H1 (cell line): ENCODE data around the gene OR2V2. TPM values are rescaled to one million over a fixed set of nuclear protein-coding genes. Genes with fewer than 3 reads are reported as not detected.
A peak's percentile ranks its signal among the peaks of the same experiment; 100 is the strongest.

ENCODE experiments used
- CTCF ChIA-PET: fragments of 300-600 bp; sonication (Branson Sonifier 250); formaldehyde crosslinking; loops from one replicate; lab custom pipeline; 2021; ENCODE audit not compliant: partially characterized antibody; lab: Charles Lee
- POLR2A ChIA-PET: fragments of 300-600 bp; sonication (Branson Sonifier 250); formaldehyde crosslinking; loops from one replicate; lab custom pipeline; 2021; ENCODE audit warnings: inconsistent platforms; ENCODE audit not compliant: partially characterized antibody; lab: Charles Lee
- DNase-seq, 2 experiments: peaks; one replicate each; pipeline versions ENCODE4 v3.0.0 to v3.0.0-alpha.2; 2010 to 2022; ENCODE audit warnings: low spot score in 2 of 2, low read depth in 1 of 2, mixed read lengths in 1 of 2
- FAIRE-seq: peaks from 2 replicates; lab custom pipeline; 2011; peaks lifted over from hg19 to GRCh38; lab: Jason Lieb, UNC
- H2AFZ ChIP-seq: 2 replicates; pipeline ENCODE4 v1.8.1; 2012; ENCODE audit warnings: low read length, inconsistent platforms
- H2AK5ac ChIP-seq: 2 replicates; pipeline ENCODE4 v1.6.1; 2013; ENCODE audit warnings: low read depth, low read length
- H2BK120ac ChIP-seq: replicated peaks from 2 replicates; pipeline ENCODE3; 2013; ENCODE audit warnings: low read depth, low read length, inconsistent platforms
- H2BK12ac ChIP-seq: 2 replicates; pipeline ENCODE4 v1.6.1; 2013; ENCODE audit warnings: low read depth, low read length
- H2BK15ac ChIP-seq: 2 replicates; pipeline ENCODE4 v1.6.1; 2013; ENCODE audit warnings: low read length
- H2BK20ac ChIP-seq: 2 replicates; pipeline ENCODE4 v1.6.1; 2013; ENCODE audit warnings: low read length
- H2BK5ac ChIP-seq: 2 replicates; pipeline ENCODE4 v1.6.1; 2013; ENCODE audit warnings: low read depth, low read length
- H3K14ac ChIP-seq: 2 replicates; pipeline ENCODE4 v1.6.1; 2013; ENCODE audit warnings: inconsistent platforms; ENCODE audit not compliant: insufficient read length
- H3K18ac ChIP-seq: 2 replicates; pipeline ENCODE4 v1.6.1; 2013; ENCODE audit warnings: low read length; ENCODE audit errors: extremely low read depth
- H3K23ac ChIP-seq: 2 replicates; pipeline ENCODE4 v1.6.1; 2013; ENCODE audit warnings: inconsistent platforms; ENCODE audit not compliant: insufficient read length
- H3K23me2 ChIP-seq: 2 replicates; pipeline ENCODE4 v1.6.1; 2013; ENCODE audit warnings: low read depth, low read length
- H3K27ac ChIP-seq: 2 replicates; pipeline ENCODE4 v1.6.1; 2011; ENCODE audit warnings: low read depth, low read length, inconsistent platforms
- H3K27me3 ChIP-seq, 4 experiments: replicated peaks in 1 of 4; 1 replicate in 1 of 4; 2 replicates in 3 of 4; pipeline versions ENCODE4 v1.6.1 to v1.8.1; 2011 to 2013; ENCODE audit warnings: low read length in 3 of 4, mild to moderate bottlenecking in 3 of 4, inconsistent platforms in 2 of 4, mixed read lengths in 2 of 4, moderate library complexity in 1 of 4; ENCODE audit not compliant: control insufficient read depth in 3 of 4, insufficient read depth in 3 of 4; ENCODE audit errors: extremely low read depth in 1 of 4
- H3K36me3 ChIP-seq, 4 experiments: 2 replicates each; pipeline versions ENCODE4 v1.6.1 to v1.8.1; 2011 to 2013; ENCODE audit warnings: mild to moderate bottlenecking in 4 of 4, low read length in 3 of 4, moderate library complexity in 2 of 4, control low read depth in 1 of 4, inconsistent platforms in 1 of 4; ENCODE audit not compliant: insufficient read depth in 4 of 4, control insufficient read depth in 2 of 4
- H3K4ac ChIP-seq: replicated peaks from 2 replicates; pipeline ENCODE3; 2013; ENCODE audit warnings: low read length, low read depth, mixed read lengths, inconsistent platforms; ENCODE audit not compliant: insufficient read length
- H3K4me1 ChIP-seq, 4 experiments: replicated peaks in 1 of 4; 1 replicate in 1 of 4; 2 replicates in 3 of 4; pipeline versions ENCODE4 v1.6.1 to v1.8.1; 2011 to 2013; ENCODE audit warnings: low read length in 3 of 4, inconsistent platforms in 2 of 4, mixed read lengths in 1 of 4; ENCODE audit not compliant: insufficient read depth in 4 of 4, control insufficient read depth in 3 of 4
- H3K4me2 ChIP-seq, 2 experiments: 2 replicates each; pipeline versions ENCODE4 v1.6.1 to v1.8.1; 2011 to 2013; ENCODE audit warnings: low read depth in 2 of 2, low read length in 2 of 2, control low read depth in 1 of 2, inconsistent platforms in 1 of 2, mild to moderate bottlenecking in 1 of 2; ENCODE audit not compliant: insufficient read depth in 1 of 2
- H3K4me3 ChIP-seq, 4 experiments: fragments of 200-600, 300-600 bp in 1 of 4; sonication (generic), shearing (Covaris generic), sonication (Bioruptor Twin) in 1 of 4; 2 replicates each; pipeline versions ENCODE4 v1.5.1 to v1.8.1; 2011 to 2016; ENCODE audit warnings: low read length in 4 of 4, low read depth in 3 of 4, control low read depth in 2 of 4, inconsistent platforms in 2 of 4, mild to moderate bottlenecking in 2 of 4, mixed read lengths in 1 of 4, moderate library complexity in 1 of 4; ENCODE audit not compliant: insufficient read depth in 2 of 4; ENCODE audit errors: extremely low read depth in 1 of 4
- H3K56ac ChIP-seq: replicated peaks from 2 replicates; pipeline ENCODE3; 2013; ENCODE audit warnings: low read depth, mild to moderate bottlenecking, mixed read lengths, low read length, inconsistent platforms; ENCODE audit not compliant: insufficient read length
- H3K79me1 ChIP-seq: 2 replicates; pipeline ENCODE4 v1.6.1; 2013; ENCODE audit warnings: low read depth, low read length, control low read depth
- H3K79me2 ChIP-seq, 2 experiments: 2 replicates each; pipeline versions ENCODE4 v1.6.1 to v1.8.1; 2012 to 2013; ENCODE audit warnings: low read length in 2 of 2, mild to moderate bottlenecking in 2 of 2, inconsistent platforms in 1 of 2; ENCODE audit not compliant: insufficient read depth in 2 of 2, control insufficient read depth in 1 of 2
- H3K9ac ChIP-seq, 4 experiments: replicated peaks in 1 of 4; 1 replicate in 1 of 4; 2 replicates in 3 of 4; pipeline versions ENCODE4 v1.6.1 to v1.8.1; 2011 to 2013; ENCODE audit warnings: low read depth in 3 of 4, low read length in 3 of 4, control low read depth in 2 of 4, mild to moderate bottlenecking in 2 of 4, moderate library complexity in 2 of 4, inconsistent platforms in 1 of 4; ENCODE audit errors: extremely low read depth in 1 of 4
- H3K9me3 ChIP-seq, 2 experiments: 2 replicates each; pipeline versions ENCODE4 v1.6.1 to v1.8.1; 2012 to 2013; ENCODE audit warnings: mild to moderate bottlenecking in 2 of 2, moderate library complexity in 2 of 2, control low read depth in 1 of 2, inconsistent platforms in 1 of 2, low read depth in 1 of 2, low read length in 1 of 2, mixed read lengths in 1 of 2; ENCODE audit not compliant: insufficient read depth in 2 of 2
- H4K20me1 ChIP-seq, 2 experiments: replicated peaks in 1 of 2; 2 replicates each; pipeline versions ENCODE3 to v1.8.1; 2011 to 2013; ENCODE audit warnings: inconsistent platforms in 2 of 2, low read length in 2 of 2, mild to moderate bottlenecking in 1 of 2; ENCODE audit not compliant: insufficient read depth in 2 of 2, control insufficient read depth in 1 of 2
- H4K5ac ChIP-seq: 2 replicates; pipeline ENCODE4 v1.6.1; 2013; ENCODE audit warnings: low read length, low read depth, mixed read lengths, inconsistent platforms; ENCODE audit not compliant: insufficient read length
- H4K8ac ChIP-seq: 2 replicates; pipeline ENCODE4 v1.8.0; 2013; ENCODE audit warnings: mild to moderate bottlenecking, moderate library complexity, low read length, inconsistent platforms; ENCODE audit not compliant: insufficient read depth; ENCODE audit errors: extremely low read depth
- H4K91ac ChIP-seq: replicated peaks from 2 replicates; pipeline ENCODE3; 2013; ENCODE audit warnings: low read length, mixed read lengths, inconsistent platforms; ENCODE audit not compliant: insufficient read length
- CTBP2 ChIP-seq: IDR thresholded peaks from 2 replicates; pipeline ENCODE4 v1.7.0; 2011; ENCODE audit warnings: borderline replicate concordance, mild to moderate bottlenecking, moderate library complexity, mixed read lengths, low read length; ENCODE audit not compliant: insufficient read depth, insufficient read length
- HDAC2 ChIP-seq, 2 experiments: fragments of 300-600 bp in 1 of 2; sonication (generic) in 1 of 2; IDR thresholded peaks; 2 replicates each; pipeline ENCODE4 v1.6.1; 2011 to 2012; ENCODE audit warnings: low read depth in 2 of 2, low read length in 2 of 2, mild to moderate bottlenecking in 2 of 2, moderate library complexity in 2 of 2, borderline replicate concordance in 1 of 2, inconsistent platforms in 1 of 2
- MAX ChIP-seq: IDR thresholded peaks from 2 replicates; pipeline ENCODE4 v1.6.1; 2012; ENCODE audit warnings: inconsistent platforms
- NRF1 ChIP-seq: IDR thresholded peaks from 2 replicates; pipeline ENCODE4 v1.6.1; 2011; ENCODE audit warnings: mild to moderate bottlenecking, low read depth, low read length, improper control_type of control experiment
- SAP30 ChIP-seq: fragments of 300-600 bp; sonication (generic); IDR thresholded peaks from 2 replicates; pipeline ENCODE4 v1.7.1; 2012; ENCODE audit warnings: low read length, moderate library complexity, mild to moderate bottlenecking, inconsistent platforms; ENCODE audit not compliant: insufficient read depth, insufficient replicate concordance
- SP4 ChIP-seq: IDR thresholded peaks from 2 replicates; pipeline ENCODE4 v1.6.1; 2012; ENCODE audit warnings: low read length, inconsistent platforms
- SRF ChIP-seq: IDR thresholded peaks from 2 replicates; pipeline ENCODE4 v1.6.1; 2011; ENCODE audit warnings: mild to moderate bottlenecking, low read depth, low read length, moderate library complexity
- USF2 ChIP-seq: IDR thresholded peaks from 2 replicates; pipeline ENCODE4 v1.6.1; 2011; ENCODE audit warnings: low read length, improper control_type of control experiment
- WGBS, 2 experiments: shearing (Covaris generic) in 1 of 2; methylation state at CpG; one replicate each; pipeline versions ENCODE4 v1.1.6 to v1.1.7; 2013 to 2015; ENCODE audit warnings: low lambda C conversion rate in 2 of 2, mixed read lengths in 2 of 2, inconsistent platforms in 1 of 2, low coverage in 1 of 2, missing lambda C conversion rate in 1 of 2; ENCODE audit not compliant: insufficient replicate concordance in 2 of 2, insufficient coverage in 1 of 2, insufficient read length in 1 of 2; ENCODE audit errors: extremely low coverage in 1 of 2, missing lambda C conversion rate in 1 of 2; 5-methylcytosine and 5-hydroxymethylcytosine counted together
- polyA plus RNA-seq, 7 experiments: library from polyadenylated mRNA; depleted of rRNA in 3 of 7; stranded (reverse) in 5 of 7; unstranded in 2 of 7; fragments of >200 nt in 5 of 7; fragments of 200-250 nt in 2 of 7; gene quantifications; 1 replicate in 5 of 7; 2 replicates in 1 of 7; 4 replicates in 1 of 7; pipeline versions ENCODE4 v1.2.1 to v1.2.3, GENCODE V29; 2011 to 2013; ENCODE audit warnings: missing spikeins in 2 of 7, mixed read lengths in 2 of 7
- total RNA-seq: library from RNA; stranded (reverse); fragmentation: NEBNext Ultra II Directional; extraction: Animal tissue kit (Norgen Biotek cat#: 25700); gene quantifications from 2 replicates; pipeline ENCODE4 v1.2.1, GENCODE V29; 2021

The OR2V2 gene
- total and polyA plus RNA-seq, 2 of the 8 experiments (the other 6 are each of a cell fraction or from before 2014, with no cell fraction given), result not detected

GRCh38 chr5:181159286-181160151 lies 12.1 kb downstream of the OR2V2 start:
- Histone ChIP-seq H3K79me1 (no peaks in the 10 kb centered on the region), H4K5ac (no peak overlapping the region), H2BK20ac (no peak overlapping the region), H2BK12ac (peak overlapping the region; percentile 98), H2AFZ (no peak overlapping the region), H3K23ac (no peak overlapping the region), H3K9ac (peak overlapping the region in 1 of 4 experiments; percentile 45; a peak in 1 of 7 replicates), H4K91ac (peak overlapping the region; percentile 4), H3K27ac (0 out of 2 replicates have a peak overlapping the region, but pooled peaks have one; percentile 69), H3K23me2 (peaks cover 5% of the 10 kb centered on the region; the same call in 1 of the 2 replicates), H2BK15ac (peak overlapping the region; percentile 95; the same call in 1 of the 2 replicates), H3K4me3 (0 out of 8 replicates have a peak overlapping the region, but pooled peaks of 1 of the 4 experiments have one; percentile 51), H3K27me3 (peaks cover 0 to 14% (median 12%) of the 10 kb centered on the region in 4 experiments; a peak in 4 of 7 replicates), H2BK120ac (no peak overlapping the region), H3K4ac (peak overlapping the region; percentile 39), H4K20me1 (no peaks in the 10 kb centered on the region), H3K4me2 (no peak overlapping the region; a peak in 2 of 4 replicates), H3K9me3 (no peaks in the 10 kb centered on the region), H3K36me3 (no peaks in the 10 kb centered on the region; a peak in 1 of 8 replicates), H3K79me2 (no peaks in the 10 kb centered on the region), H3K18ac (no peak overlapping the region), H2BK5ac (peak overlapping the region; percentile 91; the same call in 1 of the 2 replicates), H2AK5ac (0 out of 2 replicates have a peak overlapping the region, but pooled peaks have one; percentile 1), H3K4me1 (peaks cover 1 to 10% (median 5%) of the 10 kb centered on the region in 4 experiments; a peak in 4 of 7 replicates), H3K14ac (no peak overlapping the region), H3K56ac (no peak overlapping the region), H4K8ac (no peak overlapping the region; the same call in 1 of the 2 replicates)
- POLR2A ChIA-PET, result interaction anchor here (0.9 to 1.2 kb wide), 2 partner anchors 83 to 93 kb away, joined by 3 read pairs; no protein-coding TSS in a partner anchor
- FAIRE-seq (peak; percentile 78), DNase-seq (peak; percentile 74 to 99)
- WGBS, 2 experiments, result 57% methylated on average over 19 of the region's 20 CpGs; no CpG with 5 or more reads in 1 of the 2 experiments
- CTCF ChIA-PET, result interaction anchor here (0.6 to 2.6 kb wide), 18 partner anchors 8 to 385 kb away, joined by 3 to 9 read pairs (median 3); no protein-coding TSS in a partner anchor
- TF ChIP-seq USF2 (no peak), SAP30 (no peak), MAX (no peak), CTBP2 (no peak), SP4 (no peak), NRF1 (no peak), SRF (no peak), HDAC2 (IDR thresholded peaks at IDR 0.05; ENCODE audit: borderline replicate concordance in 1 of 2, low read depth in 2 of 2, low read length in 2 of 2) (no peak)
